GM12878 (cell line): ENCODE measurements around the gene SIK2.

Experiments used
- CTCF ChIP-seq, 3 experiments: IDR thresholded peaks in 2 of 3; conservative IDR thresholded peaks in 1 of 3; 2 replicates each; pipeline ENCODE4 v1.5.1; 2011; ENCODE audit warnings: low read depth in 3 of 3, low read length in 3 of 3, mild to moderate bottlenecking in 3 of 3, control low read depth in 2 of 3, moderate library complexity in 2 of 3, inconsistent platforms in 1 of 3, mixed read lengths in 1 of 3; ENCODE audit not compliant: control insufficient read depth in 2 of 3, insufficient read depth in 1 of 3; ENCODE audit errors: extremely low read depth in 1 of 3
- FOS ChIP-seq: IDR thresholded peaks from 3 replicates; pipeline ENCODE4 v1.6.1; 2011; ENCODE audit warnings: borderline replicate concordance; ENCODE audit not compliant: insufficient read length; ENCODE audit errors: extremely low read depth
- POLR2AphosphoS2 ChIP-seq: IDR thresholded peaks from 2 replicates; pipeline ENCODE4 v1.6.1; 2011; ENCODE audit warnings: low read depth, mild to moderate bottlenecking, low read length, improper control_type of control experiment, moderate library complexity
- POLR2AphosphoS5 ChIP-seq: IDR thresholded peaks from 2 replicates; pipeline ENCODE4 v1.6.1; 2011; ENCODE audit warnings: mild to moderate bottlenecking, low read length, inconsistent platforms
- SMC3 ChIP-seq: IDR thresholded peaks from 2 replicates; pipeline ENCODE4 v1.6.1; 2011; ENCODE audit warnings: low read length, improper control_type of control experiment, borderline replicate concordance
- ZBTB33 ChIP-seq: fragments of 450-650 bp; IDR thresholded peaks from 2 replicates; pipeline ENCODE4 v1.6.1; 2017; ENCODE audit warnings: mild to moderate bottlenecking
- ZNF274 ChIP-seq: IDR thresholded peaks from one replicate; pipeline ENCODE4 v1.8.0; 2011; ENCODE audit not compliant: insufficient read length, insufficient read depth

- TF ChIP-seq CTCF (IDR thresholded peaks at IDR 0.05 in 2 of 3, conservative IDR thresholded peaks at IDR 0.05 in 1 of 3; ENCODE audit: control insufficient read depth in 2 of 3, extremely low read depth in 1 of 3, insufficient read depth in 1 of 3, low read depth in 3 of 3, low read length in 3 of 3) (peak in 2 of 3 experiments; percentile 5 to 37; a peak in 1 of 6 replicates), ZNF274 (no peak), SMC3 (no peak; the same call in 1 of the 2 replicates), FOS (no peak), POLR2AphosphoS5 (no peak), POLR2AphosphoS2 (no peak), ZBTB33 (no peak)
These were observed 27.6 kb upstream of the SIK2 start for GRCh38 chr11:111574373-111575225.
